K562 (cell line): ENCODE data around the gene ORMDL3. TPM values are rescaled to one million over a fixed set of nuclear protein-coding genes. Genes with fewer than 3 reads are reported as not detected.

Experiments
- ATF7 ChIP-seq: fragments of 450-650 bp; IDR thresholded peaks from 2 replicates; pipeline ENCODE4 v1.7.1; 2014; ENCODE audit warnings: mild to moderate bottlenecking, moderate library complexity
- ETV1 ChIP-seq: fragments of 450-650 bp; conservative IDR thresholded peaks from 2 replicates; pipeline ENCODE4 v1.6.1; 2016; ENCODE audit warnings: missing genetic modification characterization, control low read depth, low read depth, missing compliant biosample characterization
- ETV5 ChIP-seq: sonication (generic); formaldehyde crosslinking; IDR thresholded peaks from 2 replicates; pipeline ENCODE4 v1.4.0; 2020; ENCODE audit warnings: low read depth, mild to moderate bottlenecking, missing genetic modification reagents
- FOXM1 ChIP-seq, 2 experiments: fragments of 450-650 bp in 1 of 2; sonication (generic) in 1 of 2; formaldehyde crosslinking in 1 of 2; IDR thresholded peaks; 2 replicates each; pipeline versions ENCODE4 v1.6.1 to v1.9.0; 2017 to 2022; ENCODE audit warnings: low read depth in 2 of 2, mild to moderate bottlenecking in 2 of 2, missing genetic modification reagents in 1 of 2, moderate library complexity in 1 of 2
- HDAC3 ChIP-seq: fragments of 450-650 bp; IDR thresholded peaks from 2 replicates; pipeline ENCODE4 v1.6.1; 2018; ENCODE audit warnings: borderline replicate concordance, mild to moderate bottlenecking, moderate library complexity; ENCODE audit not compliant: partially characterized antibody
- HDAC8 ChIP-seq: fragments of 450-650 bp; IDR thresholded peaks from 2 replicates; pipeline ENCODE4 v1.6.1; 2016; ENCODE audit warnings: mild to moderate bottlenecking, missing genetic modification characterization, moderate library complexity, missing compliant biosample characterization
- NR2C2 ChIP-seq, 2 experiments: fragments of 200-800 bp in 1 of 2; sonication (Bioruptor generic) in 1 of 2; sonication (generic) in 1 of 2; formaldehyde crosslinking in 1 of 2; IDR thresholded peaks; 2 replicates each; pipeline versions ENCODE4 v1.6.1 to v1.8.0; 2016 to 2022; ENCODE audit warnings: mild to moderate bottlenecking in 1 of 2, missing compliant biosample characterization in 1 of 2, missing genetic modification characterization in 1 of 2, missing genetic modification reagents in 1 of 2
- PHF8 ChIP-seq: fragments of 200-600 bp; sonication (generic); IDR thresholded peaks from 2 replicates; pipeline ENCODE4 v1.6.1; 2012; ENCODE audit warnings: mixed run types, mild to moderate bottlenecking, inconsistent platforms, low read length, moderate library complexity, borderline replicate concordance
- POLR2AphosphoS5 ChIP-seq: IDR thresholded peaks from 2 replicates; pipeline ENCODE4 v1.6.1; 2011; ENCODE audit warnings: mild to moderate bottlenecking, low read depth, low read length, moderate library complexity; ENCODE audit not compliant: control insufficient read depth, insufficient read depth
- RAD51 ChIP-seq: fragments of 450-650 bp; IDR thresholded peaks from 2 replicates; pipeline ENCODE4 v1.7.1; 2016; ENCODE audit warnings: low read depth, mild to moderate bottlenecking, borderline replicate concordance
- SIRT6 ChIP-seq: IDR thresholded peaks from one replicate; pipeline ENCODE4 v1.6.1; 2012; ENCODE audit warnings: low read depth, mild to moderate bottlenecking, control low read depth, inconsistent platforms, low read length, moderate library complexity
- SRF ChIP-seq, 2 experiments: fragments of 250-450, 450-650 bp in 1 of 2; sonication (Bioruptor Pico) in 1 of 2; sonication (generic) in 1 of 2; formaldehyde crosslinking; IDR thresholded peaks; 2 replicates each; pipeline versions ENCODE4 v1.5.0 to v1.5.1; 2020 to 2022; ENCODE audit warnings: mild to moderate bottlenecking in 1 of 2, missing genetic modification reagents in 1 of 2
- ZBTB17 ChIP-seq: fragments of 450-650 bp; formaldehyde crosslinking; IDR thresholded peaks from 2 replicates; pipeline ENCODE4 v1.4.0; 2020; ENCODE audit warnings: mild to moderate bottlenecking
- ZNF384 ChIP-seq: IDR thresholded peaks from 2 replicates; pipeline ENCODE4 v1.6.1; 2012; ENCODE audit warnings: low read depth, low read length, improper control_type of control experiment
- ZNF586 ChIP-seq: fragments of 450-650 bp; formaldehyde crosslinking; conservative IDR thresholded peaks from 2 replicates; pipeline ENCODE4 v1.4.0; 2020; ENCODE audit warnings: mild to moderate bottlenecking, moderate library complexity
- polyA plus RNA-seq, 8 experiments: library from polyadenylated mRNA; depleted of rRNA in 4 of 8; stranded (reverse) in 5 of 8; unstranded in 3 of 8; fragments of >200 nt; fragmentation: Nextera tagmentation in 2 of 8; fragmentation: Illumina TruSeq in 1 of 8; extraction: Ambion mirVana in 2 of 8; extraction: Trizol in 1 of 8; gene quantifications; 2 replicates each; pipeline versions ENCODE4 v1.2.1 to v1.2.3, GENCODE V29; 2011 to 2014; ENCODE audit warnings: inconsistent platforms in 1 of 8, missing spikeins in 1 of 8
- total RNA-seq, 7 experiments: library from RNA; depleted of rRNA in 6 of 7; stranded (reverse); fragments of >200 nt in 6 of 7; fragmentation: Illumina TruSeq in 2 of 7; extraction: Trizol in 2 of 7; gene quantifications; 2 replicates each; pipeline versions ENCODE4 v1.2.1 to v1.2.3, GENCODE V29; 2011 to 2021; ENCODE audit warnings: low replicate concordance in 1 of 7
- TF ChIP-seq, protein P1 (sequence below): fragments of 450-650 bp; formaldehyde crosslinking; IDR thresholded peaks from 2 replicates; pipeline ENCODE4 v1.4.0; 2020; ENCODE audit warnings: mild to moderate bottlenecking, mixed read lengths
- TF ChIP-seq, protein P2 (sequence below), 2 experiments: fragments of 450-650 bp in 1 of 2; sonication (generic) in 1 of 2; formaldehyde crosslinking in 1 of 2; IDR thresholded peaks; 2 replicates each; pipeline versions ENCODE4 v1.7.1 to v1.9.0; 2016 to 2022; ENCODE audit warnings: inconsistent platforms in 1 of 2, mild to moderate bottlenecking in 1 of 2, missing genetic modification reagents in 1 of 2

The ORMDL3 gene
- total and polyA plus RNA-seq, 9 of the 15 experiments (the other 6 are each of a cell fraction or from before 2014, with no cell fraction given) = 2.7 to 57.4 (median 27.1) TPM

DNA sequence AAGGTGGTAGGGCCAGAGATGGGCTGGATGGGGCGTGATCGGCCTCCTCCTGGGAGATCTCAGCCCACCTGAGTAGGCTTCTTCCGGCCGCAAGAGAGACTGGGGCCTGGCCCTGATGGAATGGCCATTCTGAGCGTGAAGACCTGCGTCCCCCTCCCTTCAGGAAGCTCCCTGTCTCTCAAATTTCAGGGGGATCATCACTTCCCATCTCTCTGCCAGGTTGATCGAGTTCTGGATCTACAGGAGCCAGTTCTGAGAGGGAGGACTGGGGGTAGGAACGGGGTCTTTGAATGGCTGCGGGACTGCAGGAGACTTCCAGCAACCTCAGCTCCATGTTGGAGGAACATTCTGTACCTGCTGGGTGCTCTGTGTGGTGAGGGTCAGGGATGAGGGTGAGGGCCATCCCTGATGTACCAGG, 26.1 kb upstream of the ORMDL3 start (continued):
- TF ChIP-seq NR2C2 (CRISPR knock-in tag; IDR thresholded peaks at IDR 0.05) (no peak), NR2C2 (tag; IDR thresholded peaks at IDR 0.05) (no peak), FOXM1 (IDR thresholded peaks at IDR 0.05; ENCODE audit: low read depth) (no peak), FOXM1 (CRISPR knock-in tag; IDR thresholded peaks at IDR 0.05; ENCODE audit: low read depth) (no peak), ZBTB17 (0 out of 2 replicates have a peak, but pooled peaks have one; percentile 1), ETV1 (0 out of 2 replicates have a peak, but pooled peaks have one; percentile 1), HDAC3 (no peak), POLR2AphosphoS5 (no peak), HDAC8 (no peak), SRF (CRISPR knock-in tag; IDR thresholded peaks at IDR 0.05) (no peak), ETV5 (CRISPR knock-in tag) (no peak), ZNF384 (no peak), ZNF586 (no peak), RAD51 (no peak), PHF8 (peak; percentile 56; the same call in 1 of the 2 replicates), SIRT6 (no peak), ATF7 (no peak)
- TF ChIP-seq, protein P1, sequence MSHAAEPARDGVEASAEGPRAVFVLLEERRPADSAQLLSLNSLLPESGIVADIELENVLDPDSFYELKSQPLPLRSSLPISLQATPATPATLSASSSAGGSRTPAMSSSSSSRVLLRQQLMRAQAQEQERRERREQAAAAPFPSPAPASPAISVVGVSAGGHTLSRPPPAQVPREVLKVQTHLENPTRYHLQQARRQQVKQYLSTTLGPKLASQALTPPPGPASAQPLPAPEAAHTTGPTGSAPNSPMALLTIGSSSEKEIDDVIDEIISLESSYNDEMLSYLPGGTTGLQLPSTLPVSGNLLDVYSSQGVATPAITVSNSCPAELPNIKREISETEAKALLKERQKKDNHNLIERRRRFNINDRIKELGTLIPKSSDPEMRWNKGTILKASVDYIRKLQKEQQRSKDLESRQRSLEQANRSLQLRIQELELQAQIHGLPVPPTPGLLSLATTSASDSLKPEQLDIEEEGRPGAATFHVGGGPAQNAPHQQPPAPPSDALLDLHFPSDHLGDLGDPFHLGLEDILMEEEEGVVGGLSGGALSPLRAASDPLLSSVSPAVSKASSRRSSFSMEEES = no peak
- TF ChIP-seq, protein P2, sequence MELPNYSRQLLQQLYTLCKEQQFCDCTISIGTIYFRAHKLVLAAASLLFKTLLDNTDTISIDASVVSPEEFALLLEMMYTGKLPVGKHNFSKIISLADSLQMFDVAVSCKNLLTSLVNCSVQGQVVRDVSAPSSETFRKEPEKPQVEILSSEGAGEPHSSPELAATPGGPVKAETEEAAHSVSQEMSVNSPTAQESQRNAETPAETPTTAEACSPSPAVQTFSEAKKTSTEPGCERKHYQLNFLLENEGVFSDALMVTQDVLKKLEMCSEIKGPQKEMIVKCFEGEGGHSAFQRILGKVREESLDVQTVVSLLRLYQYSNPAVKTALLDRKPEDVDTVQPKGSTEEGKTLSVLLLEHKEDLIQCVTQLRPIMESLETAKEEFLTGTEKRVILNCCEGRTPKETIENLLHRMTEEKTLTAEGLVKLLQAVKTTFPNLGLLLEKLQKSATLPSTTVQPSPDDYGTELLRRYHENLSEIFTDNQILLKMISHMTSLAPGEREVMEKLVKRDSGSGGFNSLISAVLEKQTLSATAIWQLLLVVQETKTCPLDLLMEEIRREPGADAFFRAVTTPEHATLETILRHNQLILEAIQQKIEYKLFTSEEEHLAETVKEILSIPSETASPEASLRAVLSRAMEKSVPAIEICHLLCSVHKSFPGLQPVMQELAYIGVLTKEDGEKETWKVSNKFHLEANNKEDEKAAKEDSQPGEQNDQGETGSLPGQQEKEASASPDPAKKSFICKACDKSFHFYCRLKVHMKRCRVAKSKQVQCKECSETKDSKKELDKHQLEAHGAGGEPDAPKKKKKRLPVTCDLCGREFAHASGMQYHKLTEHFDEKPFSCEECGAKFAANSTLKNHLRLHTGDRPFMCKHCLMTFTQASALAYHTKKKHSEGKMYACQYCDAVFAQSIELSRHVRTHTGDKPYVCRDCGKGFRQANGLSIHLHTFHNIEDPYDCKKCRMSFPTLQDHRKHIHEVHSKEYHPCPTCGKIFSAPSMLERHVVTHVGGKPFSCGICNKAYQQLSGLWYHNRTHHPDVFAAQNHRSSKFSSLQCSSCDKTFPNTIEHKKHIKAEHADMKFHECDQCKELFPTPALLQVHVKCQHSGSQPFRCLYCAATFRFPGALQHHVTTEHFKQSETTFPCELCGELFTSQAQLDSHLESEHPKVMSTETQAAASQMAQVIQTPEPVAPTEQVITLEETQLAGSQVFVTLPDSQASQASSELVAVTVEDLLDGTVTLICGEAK (IDR thresholded peaks at IDR 0.05) = no peak
- TF ChIP-seq, protein P2 (CRISPR knock-in tag; IDR thresholded peaks at IDR 0.05) = no peak
